Vagina (tissue), 2 donors: ENCODE results near the gene THBD.

Experiments used
- CTCF ChIP-seq, 3 experiments: fragments of 450-650 bp in 2 of 3; fragments of 200-600 bp in 1 of 3; sonication (generic) in 1 of 3; IDR thresholded peaks; one replicate each; pipeline ENCODE4 v1.5.1; 2017 to 2019; ENCODE audit warnings: antibody characterized with exemption in 3 of 3, mild to moderate bottlenecking in 2 of 3, moderate library complexity in 2 of 3
- POLR2A ChIP-seq, 2 donors: fragments of 450-650 bp; IDR thresholded peaks; one replicate each; pipeline ENCODE4 v1.6.1; 2017; ENCODE audit warnings: antibody characterized with exemption in 2 of 2, mild to moderate bottlenecking in 2 of 2, moderate library complexity in 2 of 2

- TF ChIP-seq CTCF (IDR thresholded peaks at IDR 0.05) = no peak
- no peak for TF ChIP-seq POLR2A (IDR thresholded peaks at IDR 0.05)
Observed at GRCh38 chr20:23029324-23029723, 20.1 kb downstream of the THBD start.
